MG63 (cell line): ENCODE measurements around the gene PRKG1. TPM values are rescaled to one million over a fixed set of nuclear protein-coding genes. Genes with fewer than 3 reads are reported as not detected.
A peak's percentile ranks its signal among the peaks of the same experiment; 100 is the strongest.

ENCODE experiments used
- DNase-seq: peaks from one replicate; pipeline ENCODE4 v3.0.0-alpha.2; 2020
- H3K27me3 ChIP-seq: fragments of 250-450 bp; sonication (Bioruptor Pico); 2 replicates; pipeline ENCODE4 v1.5.1; 2020; ENCODE audit warnings: mild to moderate bottlenecking, moderate library complexity
- H3K36me3 ChIP-seq: fragments of 250-450 bp; sonication (Bioruptor Pico); 2 replicates; pipeline ENCODE4 v1.5.1; 2020; ENCODE audit warnings: mild to moderate bottlenecking, moderate library complexity
- H3K4me3 ChIP-seq: fragments of 250-450 bp; sonication (Bioruptor Pico); 2 replicates; pipeline ENCODE4 v1.5.1; 2020; ENCODE audit warnings: mild to moderate bottlenecking, moderate library complexity
- H3K9me3 ChIP-seq: fragments of 250-450 bp; sonication (Bioruptor Pico); 2 replicates; pipeline ENCODE4 v1.5.1; 2020; ENCODE audit warnings: mild to moderate bottlenecking, moderate library complexity
- total RNA-seq: library from RNA; depleted of rRNA; stranded (reverse); fragments of >200 nt; shearing (Covaris generic); gene quantifications from 2 replicates; pipeline ENCODE4 v1.2.3, GENCODE V29; 2014; ENCODE audit warnings: low replicate concordance; rRNA removed

The PRKG1 gene
- total RNA-seq: 3.9 and 5.9 TPM in 2 replicates

DNA sequence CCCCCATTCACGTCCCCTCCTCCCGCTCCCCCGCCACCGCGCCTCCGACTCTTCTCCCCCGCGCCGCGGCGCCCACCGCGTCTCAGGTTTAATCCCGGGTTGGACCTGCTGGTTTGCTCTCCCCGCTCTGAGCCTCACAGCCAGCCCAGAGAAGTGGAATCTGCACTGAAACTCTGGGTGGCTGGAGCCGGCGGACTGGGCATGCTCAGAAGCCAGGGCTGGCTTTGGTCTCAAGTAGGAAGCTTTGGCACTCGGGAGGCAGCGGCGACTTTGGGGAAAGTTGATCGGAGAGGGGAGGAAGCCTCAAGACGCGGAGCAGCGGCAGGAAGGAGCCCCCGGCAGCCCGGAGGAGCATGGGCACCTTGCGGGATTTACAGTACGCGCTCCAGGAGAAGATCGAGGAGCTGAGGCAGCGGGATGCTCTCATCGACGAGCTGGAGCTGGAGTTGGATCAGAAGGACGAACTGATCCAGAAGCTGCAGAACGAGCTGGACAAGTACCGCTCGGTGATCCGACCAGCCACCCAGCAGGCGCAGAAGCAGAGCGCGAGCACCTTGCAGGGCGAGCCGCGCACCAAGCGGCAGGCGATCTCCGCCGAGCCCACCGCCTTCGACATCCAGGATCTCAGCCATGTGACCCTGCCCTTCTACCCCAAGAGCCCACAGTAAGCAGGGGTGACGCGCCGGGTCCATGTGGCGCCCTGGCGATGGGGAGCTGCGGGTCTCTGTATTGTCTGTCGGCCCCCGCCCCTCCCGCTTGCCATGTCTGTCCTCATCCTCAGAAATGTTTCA lies at the start of gene PRKG1:
Gene PRKG1 (plus strand): TSS at position 250 of the 791 bp plus-strand sequence.
- DNase-seq: peak; percentile 83
- Histone ChIP-seq H3K36me3 (no peaks in the 10 kb centered on the region), H3K9me3 (no peaks in the 10 kb centered on the region), H3K4me3 (peak within 1 kb of the TSS; percentile 74), H3K27me3 (no peaks in the 10 kb centered on the region)

DNA sequence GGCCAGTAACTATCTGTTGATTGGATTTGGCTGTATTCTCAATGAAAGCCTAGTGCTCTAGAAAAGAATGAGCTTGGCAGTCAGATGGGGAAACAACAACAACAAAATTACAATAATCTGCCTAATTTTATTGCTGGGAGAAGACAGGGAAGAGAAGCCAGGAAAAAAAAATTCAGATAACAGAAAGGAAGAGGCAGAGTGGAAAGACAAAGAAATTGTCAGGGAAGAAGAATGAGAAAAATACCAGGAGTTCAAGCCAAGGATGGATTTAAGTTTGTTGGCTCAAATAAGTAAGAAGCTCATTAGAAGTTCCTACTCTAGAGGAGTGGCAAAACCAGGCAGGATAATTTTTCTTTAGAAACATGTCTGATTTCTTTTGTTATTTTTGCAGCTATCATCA lies 45.9 kb upstream of the PRKG1 start:
- H3K9me3 ChIP-seq: no peaks in the 10 kb centered on the region
- H3K27me3 ChIP-seq: no peaks in the 10 kb centered on the region
- no peaks in the 10 kb centered on the region for H3K36me3 ChIP-seq
- no peak for DNase-seq
- no peak overlapping the region for H3K4me3 ChIP-seq

GRCh38 chr10:51029172-51029641 lies 45.1 kb upstream of the PRKG1 start:
- DNase-seq: no peak
- no peaks in the 10 kb centered on the region for H3K9me3 ChIP-seq

DNA sequence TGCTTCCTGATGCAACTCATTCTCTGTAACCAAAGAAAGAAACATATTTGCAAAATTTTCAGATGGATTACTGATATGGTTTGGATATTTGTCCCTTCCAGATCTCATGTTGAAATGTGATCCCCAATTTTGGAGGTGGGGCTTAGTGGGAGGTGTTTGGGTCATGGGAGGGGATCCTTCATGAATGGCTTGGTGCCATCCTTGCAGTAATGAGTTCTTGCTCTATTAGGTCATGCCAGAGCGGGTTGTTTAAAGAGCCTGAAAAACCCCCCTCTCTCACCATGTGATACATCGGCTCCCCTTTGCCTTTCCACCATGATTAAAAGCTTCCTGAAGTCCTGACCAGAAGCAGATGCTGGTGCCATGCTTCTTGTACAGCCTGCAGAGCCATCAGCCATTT lies 43.8 kb upstream of the PRKG1 start:
- no peak overlapping the region for H3K4me3 ChIP-seq
- H3K36me3 ChIP-seq: no peaks in the 10 kb centered on the region
- no peak for DNase-seq
- no peaks in the 10 kb centered on the region for H3K9me3 ChIP-seq
- H3K27me3 ChIP-seq: no peaks in the 10 kb centered on the region

More at GRCh38 chr10:51029172-51029641, 45.1 kb upstream of the PRKG1 start:
- Histone ChIP-seq H3K36me3 (no peaks in the 10 kb centered on the region), H3K4me3 (no peak overlapping the region), H3K27me3 (no peaks in the 10 kb centered on the region)

- no peaks in the 10 kb centered on the region for H3K27me3 ChIP-seq
- H3K36me3 ChIP-seq: no peaks in the 10 kb centered on the region
- DNase-seq: no peak
- H3K9me3 ChIP-seq: no peaks in the 10 kb centered on the region
- no peak overlapping the region for H3K4me3 ChIP-seq
These were observed 42.3 kb upstream of the PRKG1 start for GRCh38 chr10:51031950-51032349.

DNA sequence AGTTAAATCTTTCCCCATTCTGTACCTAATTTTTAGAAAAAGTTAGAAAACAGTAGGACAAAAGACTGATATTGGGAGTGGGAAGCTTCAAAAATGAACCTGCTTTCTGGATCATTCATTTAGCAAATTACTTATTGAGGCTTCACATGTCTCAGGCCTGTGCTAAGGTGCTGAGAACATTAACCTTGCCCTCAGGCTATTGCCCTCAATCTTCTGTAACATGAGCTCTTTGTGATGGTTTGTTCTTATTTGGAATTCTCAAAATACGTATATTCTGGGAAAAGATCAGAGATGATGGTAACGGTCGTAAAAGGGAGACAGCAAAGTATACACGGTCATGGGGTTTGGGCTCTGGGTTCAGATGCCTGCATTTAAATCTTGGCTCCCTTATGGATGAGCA lies 39.5 kb upstream of the PRKG1 start:
- no peaks in the 10 kb centered on the region for H3K36me3 ChIP-seq
- H3K4me3 ChIP-seq: no peak overlapping the region
- DNase-seq: no peak
- H3K27me3 ChIP-seq: no peaks in the 10 kb centered on the region
- no peaks in the 10 kb centered on the region for H3K9me3 ChIP-seq

- H3K27me3 ChIP-seq: no peaks in the 10 kb centered on the region
- no peak for DNase-seq
- H3K4me3 ChIP-seq: no peak overlapping the region
- no peaks in the 10 kb centered on the region for H3K9me3 ChIP-seq
- H3K36me3 ChIP-seq: no peaks in the 10 kb centered on the region
These were observed 38.9 kb upstream of the PRKG1 start for GRCh38 chr10:51035344-51035743.

GRCh38 chr10:51045871-51046270 lies 28.4 kb upstream of the PRKG1 start:
- Histone ChIP-seq H3K9me3 (no peaks in the 10 kb centered on the region), H3K36me3 (no peaks in the 10 kb centered on the region), H3K27me3 (no peaks in the 10 kb centered on the region), H3K4me3 (no peak overlapping the region)
- DNase-seq: no peak

DNA sequence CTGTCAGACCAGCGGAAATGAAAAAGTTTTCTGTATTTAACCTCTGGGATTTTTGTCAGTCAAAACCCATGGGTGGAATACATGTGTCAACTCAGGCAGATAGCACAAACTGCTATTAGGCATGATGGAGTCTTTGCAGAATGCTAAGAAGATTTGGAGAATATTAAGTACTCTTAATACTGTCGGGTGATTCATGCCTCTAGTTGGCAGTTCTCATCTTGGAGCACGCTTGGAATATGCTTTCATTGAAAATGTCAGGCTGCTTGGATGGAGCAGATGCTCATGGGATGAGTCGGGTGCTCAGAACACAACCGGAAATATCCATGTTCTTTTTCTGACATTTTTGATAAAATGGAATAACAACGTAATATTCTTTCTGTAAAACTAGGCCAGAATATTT lies 27.6 kb upstream of the PRKG1 start:
- Histone ChIP-seq H3K36me3 (no peaks in the 10 kb centered on the region), H3K4me3 (no peak overlapping the region), H3K27me3 (no peaks in the 10 kb centered on the region), H3K9me3 (no peaks in the 10 kb centered on the region)
- DNase-seq: no peak

- Histone ChIP-seq H3K36me3 (no peaks in the 10 kb centered on the region), H3K4me3 (no peak overlapping the region), H3K9me3 (no peaks in the 10 kb centered on the region), H3K27me3 (no peaks in the 10 kb centered on the region)
- DNase-seq: no peak
These were observed 26.4 kb upstream of the PRKG1 start for GRCh38 chr10:51047857-51048256.

- H3K36me3 ChIP-seq: no peaks in the 10 kb centered on the region
- H3K27me3 ChIP-seq: no peaks in the 10 kb centered on the region
- no peaks in the 10 kb centered on the region for H3K9me3 ChIP-seq
- H3K4me3 ChIP-seq: no peak overlapping the region
- no peak for DNase-seq
These were observed 25.5 kb upstream of the PRKG1 start for GRCh38 chr10:51048792-51049191.

GRCh38 chr10:51052163-51052562 lies 22.1 kb upstream of the PRKG1 start:
- Histone ChIP-seq H3K27me3 (no peaks in the 10 kb centered on the region), H3K9me3 (no peaks in the 10 kb centered on the region; the same call in 1 of the 2 replicates), H3K4me3 (no peak overlapping the region), H3K36me3 (no peaks in the 10 kb centered on the region)
- no peak for DNase-seq

GRCh38 chr10:51057925-51058324 lies 16.4 kb upstream of the PRKG1 start:
- Histone ChIP-seq H3K36me3 (no peaks in the 10 kb centered on the region), H3K27me3 (no peaks in the 10 kb centered on the region), H3K4me3 (no peak overlapping the region), H3K9me3 (peaks cover 9% of the 10 kb centered on the region)
- DNase-seq: no peak

GRCh38 chr10:51063166-51063565 lies 11.1 kb upstream of the PRKG1 start:
- no peak for DNase-seq
- Histone ChIP-seq H3K4me3 (no peak overlapping the region), H3K9me3 (peaks cover 5% of the 10 kb centered on the region; the same call in 1 of the 2 replicates), H3K27me3 (no peaks in the 10 kb centered on the region), H3K36me3 (no peaks in the 10 kb centered on the region)

- no peak for DNase-seq
- Histone ChIP-seq H3K9me3 (no peaks in the 10 kb centered on the region), H3K36me3 (no peaks in the 10 kb centered on the region), H3K27me3 (no peaks in the 10 kb centered on the region), H3K4me3 (no peak overlapping the region)
These were observed 10.4 kb upstream of the PRKG1 start for GRCh38 chr10:51063659-51064535.

GRCh38 chr10:51066231-51066630 lies 8.1 kb upstream of the PRKG1 start:
- H3K27me3 ChIP-seq: no peaks in the 10 kb centered on the region
- no peak for DNase-seq
- no peak overlapping the region for H3K4me3 ChIP-seq
- H3K9me3 ChIP-seq: no peaks in the 10 kb centered on the region
- H3K36me3 ChIP-seq: no peaks in the 10 kb centered on the region

- Histone ChIP-seq H3K9me3 (no peaks in the 10 kb centered on the region), H3K36me3 (no peaks in the 10 kb centered on the region), H3K4me3 (no peak overlapping the region), H3K27me3 (no peaks in the 10 kb centered on the region)
- DNase-seq: no peak
These were observed 2.1 kb upstream of the PRKG1 start for GRCh38 chr10:51072210-51072609.
